BJ (cell line): ENCODE results near the gene CFAP91. TPM values are rescaled to one million over a fixed set of nuclear protein-coding genes. Genes with fewer than 3 reads are reported as not detected.
A peak's percentile ranks its signal among the peaks of the same experiment; 100 is the strongest.
"Not testable (repeated sequence)": the region's sequence is repeated elsewhere in the genome, so short reads cannot be mapped to it uniquely, and the experiment has no call there.

Experiments used
- CTCF ChIA-PET: fragments of 350-600 bp; formaldehyde crosslinking; extraction: SDS; loops from one replicate; lab custom pipeline; 2021; ENCODE audit warnings: antibody characterized with exemption, inconsistent platforms; lab: Yijun Ruan, JAX
- POLR2A ChIA-PET: fragments of 300-600 bp; sonication (Branson Sonifier 250); formaldehyde crosslinking; extraction: SDS; loops from one replicate; lab custom pipeline; 2021; ENCODE audit warnings: antibody characterized with exemption; lab: Charles Lee
- DNase-seq: peaks from one replicate; pipeline ENCODE4 v3.0.0-alpha.2; 2011; ENCODE audit warnings: low read depth
- H3K27me3 ChIP-seq: 2 replicates; pipeline ENCODE4 v1.6.0; 2011; ENCODE audit warnings: low read length; ENCODE audit not compliant: control insufficient read depth, insufficient read depth
- H3K36me3 ChIP-seq: 2 replicates; pipeline ENCODE4 v1.5.1; 2011; ENCODE audit warnings: low read length; ENCODE audit not compliant: control insufficient read depth, insufficient read depth
- H3K4me3 ChIP-seq: 2 replicates; pipeline ENCODE4 v1.5.1; 2011; ENCODE audit warnings: low read depth, mild to moderate bottlenecking, control low read depth, low read length
- CTCF ChIP-seq: IDR thresholded peaks from 2 replicates; pipeline ENCODE4 v1.5.1; 2011; ENCODE audit warnings: low read depth, mild to moderate bottlenecking, control low read depth, inconsistent platforms, low read length, moderate library complexity; ENCODE audit not compliant: insufficient read depth
- polyA plus RNA-seq: library from polyadenylated mRNA; depleted of rRNA; stranded (reverse); fragments of >200 nt; gene quantifications from 2 replicates; pipeline ENCODE4 v1.2.3, GENCODE V29; 2011

The CFAP91 gene
- polyA plus RNA-seq, 1 experiment: 0.16 TPM

GRCh38 chr3:119673875-119674274 lies 28.9 kb upstream of the CFAP91 start:
- ChIA-PET CTCF (no interaction called here), POLR2A (no interaction called here)
- no peak for DNase-seq

DNA sequence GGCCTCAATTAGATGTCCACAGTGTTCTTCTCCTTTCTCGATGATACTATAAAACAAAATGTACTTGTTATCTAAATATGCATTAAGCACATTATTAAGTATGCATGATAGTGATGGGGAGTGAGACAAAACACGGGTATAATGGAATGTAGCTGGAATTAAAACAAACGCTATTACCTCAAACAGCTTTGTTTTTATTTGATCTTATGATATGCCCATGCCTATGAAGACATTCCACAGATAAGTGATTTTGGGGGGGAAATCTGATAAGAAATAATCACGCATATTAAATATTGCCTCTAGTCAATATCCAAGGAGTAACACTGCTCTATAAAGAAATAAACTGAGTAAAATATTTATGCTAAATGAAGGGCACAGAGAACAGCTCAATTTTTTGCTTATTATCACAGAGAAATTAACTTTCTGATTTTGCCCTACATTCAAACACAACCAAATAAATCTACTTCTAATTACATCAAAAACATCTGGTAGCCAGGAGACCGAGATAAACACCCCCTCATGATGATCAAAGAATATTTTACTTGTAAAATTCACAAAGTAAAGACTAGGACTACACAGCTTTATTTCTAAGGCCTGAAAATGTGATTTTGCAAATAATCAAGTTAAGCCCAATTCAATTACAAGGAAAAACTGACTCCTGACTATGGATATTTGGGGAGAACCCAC lies 27.5 kb upstream of the CFAP91 start:
- no peak overlapping the region for H3K4me3 ChIP-seq
- no peak for DNase-seq
- no peaks in the 10 kb centered on the region for H3K27me3 ChIP-seq
- TF ChIP-seq CTCF: no peak
- peaks cover 1% of the 10 kb centered on the region for H3K36me3 ChIP-seq
- POLR2A ChIA-PET: interaction anchor here (0.6 kb wide), 1 partner anchor 13 kb away, joined by 4 read pairs; no protein-coding TSS in a partner anchor
- CTCF ChIA-PET: interaction anchor here (0.7 to 1.8 kb wide), 3 partner anchors 29 to 176 kb away, joined by 3 to 6 read pairs (median 5); no protein-coding TSS in a partner anchor

More at GRCh38 chr3:119673875-119674274, 28.9 kb upstream of the CFAP91 start:
- H3K4me3 ChIP-seq: no peak overlapping the region
- H3K27me3 ChIP-seq: no peaks in the 10 kb centered on the region
- peaks cover 1% of the 10 kb centered on the region for H3K36me3 ChIP-seq
- TF ChIP-seq CTCF: no peak

DNA sequence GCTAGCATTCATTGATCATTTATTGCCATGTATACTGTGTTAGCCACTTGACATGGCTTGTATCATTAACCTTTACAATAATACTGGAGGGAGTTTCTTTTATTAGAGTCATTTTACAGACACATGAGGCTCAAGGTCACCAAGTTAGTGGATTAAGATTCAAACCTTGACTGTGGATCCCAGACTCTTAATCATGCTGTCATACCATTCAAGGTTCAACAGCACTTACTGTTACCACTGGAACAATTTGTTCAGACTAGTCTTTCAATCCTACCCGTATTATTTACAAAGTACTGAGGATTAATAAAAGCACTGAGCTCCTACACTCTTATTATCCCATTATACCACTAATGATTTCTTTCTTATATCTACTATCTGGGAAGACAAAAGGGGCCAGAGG lies 26.8 kb upstream of the CFAP91 start:
- no peak for TF ChIP-seq CTCF
- CTCF ChIA-PET: interaction anchor here (1.5 to 1.8 kb wide), 3 partner anchors 28 to 150 kb away, joined by 3 to 6 read pairs (median 5); no protein-coding TSS in a partner anchor
- POLR2A ChIA-PET: interaction anchor here (0.6 kb wide), 1 partner anchor 13 kb away, joined by 4 read pairs; no protein-coding TSS in a partner anchor
- H3K4me3 ChIP-seq: peak overlapping the region; percentile 66
- H3K27me3 ChIP-seq: no peaks in the 10 kb centered on the region
- H3K36me3 ChIP-seq: peaks cover 1% of the 10 kb centered on the region
- no peak for DNase-seq

GRCh38 chr3:119676771-119677640 lies 25.8 kb upstream of the CFAP91 start, which contains the start of gene COX17:
Gene COX17, minus strand, starts transcription at chr3:119677406. Its CDS starts 96 bp downstream, at chr3:119677310.
- ChIA-PET POLR2A (no interaction called here), CTCF (interaction anchor here (1.5 to 1.6 kb wide), 2 partner anchors 27 to 151 kb away, joined by 3 to 5 read pairs; no protein-coding TSS in a partner anchor)
- Histone ChIP-seq H3K4me3 (peak within 1 kb of the TSS; percentile 66), H3K27me3 (no peaks in the 10 kb centered on the region), H3K36me3 (peaks cover 1% of the 10 kb centered on the region)
- no peak for TF ChIP-seq CTCF
- DNase-seq: peak; percentile 89

GRCh38 chr3:119677641-119677934 lies 25.2 kb upstream of the CFAP91 start:
- POLR2A ChIA-PET: no interaction called here
- Histone ChIP-seq H3K27me3 (no peaks in the 10 kb centered on the region), H3K36me3 (peaks cover 1% of the 10 kb centered on the region), H3K4me3 (peak overlapping the region; percentile 66)
- DNase-seq: no peak
- CTCF ChIA-PET: interaction anchor here (1.6 kb wide), 1 partner anchor 152 kb away, joined by 5 read pairs; no protein-coding TSS in a partner anchor
- no peak for TF ChIP-seq CTCF

- H3K4me3 ChIP-seq, DNase-seq, H3K36me3 ChIP-seq, POLR2A ChIA-PET, H3K27me3 ChIP-seq: not testable (repeated sequence)
- CTCF ChIA-PET: interaction anchor here (1.1 to 1.3 kb wide), 2 partner anchors 12 to 78 kb away, joined by 3 read pairs; no protein-coding TSS in a partner anchor
Measured at GRCh38 chr3:119678209-119678608, 24.6 kb upstream of the CFAP91 start.
